Measurements from ENCODE around the gene RANBP17. TPM values are rescaled to one million over a fixed set of nuclear protein-coding genes. Genes with fewer than 3 reads are reported as not detected.

The RANBP17 gene
- total RNA-seq, 4 donors from 2014 or later, result 0.55 to 3.0 (median 1.5) TPM

- DNase-seq (ENCODE audit: low spot score in 2 of 2), result no peak
- Histone ChIP-seq H3K9me3 (peaks cover 6% of the 10 kb centered on the region), H3K27ac (no peak overlapping the region), H3K4me1 (no peaks in the 10 kb centered on the region), H3K27me3 (no peaks in the 10 kb centered on the region), H3K4me3 (no peak overlapping the region), H3K36me3 (no peaks in the 10 kb centered on the region)
- WGBS, result 79% methylated on average over 3 of the region's 3 CpGs
- TF ChIP-seq EP300 (IDR thresholded peaks at IDR 0.05) (no peak), POLR2A (IDR thresholded peaks at IDR 0.05) (no peak), POLR2AphosphoS5 (IDR thresholded peaks at IDR 0.05) (no peak), CTCF (IDR thresholded peaks at IDR 0.05) (no peak)
Observed at GRCh38 chr5:171094356-171094755, 232.5 kb downstream of the RANBP17 start.

GRCh38 chr5:171102877-171103610 is 241.2 kb downstream of the RANBP17 start:
- Histone ChIP-seq H3K27ac (no peak overlapping the region), H3K4me1 (no peaks in the 10 kb centered on the region), H3K4me3 (no peak overlapping the region), H3K36me3 (no peaks in the 10 kb centered on the region), H3K27me3 (no peaks in the 10 kb centered on the region), H3K9me3 (no peaks in the 10 kb centered on the region)
- no peak for TF ChIP-seq POLR2A (IDR thresholded peaks at IDR 0.05)
- no peak for TF ChIP-seq EP300 (IDR thresholded peaks at IDR 0.05)
- TF ChIP-seq POLR2AphosphoS5 (IDR thresholded peaks at IDR 0.05), result no peak
- no peak for TF ChIP-seq CTCF (IDR thresholded peaks at IDR 0.05)
- 80% methylated on average over 11 of the region's 11 CpGs for WGBS
- no peak for DNase-seq (ENCODE audit: low spot score in 2 of 2)

GRCh38 chr5:171107669-171108068 is 245.9 kb downstream of the RANBP17 start:
- H3K27me3 ChIP-seq, result no peaks in the 10 kb centered on the region
- H3K27ac ChIP-seq, result no peak overlapping the region
- H3K36me3 ChIP-seq, result no peaks in the 10 kb centered on the region
- no peak for DNase-seq (ENCODE audit: low spot score in 2 of 2)
- WGBS, result 91% methylated on average over 4 of the region's 4 CpGs
- H3K4me3 ChIP-seq, result no peak overlapping the region
- no peaks in the 10 kb centered on the region for H3K4me1 ChIP-seq
- no peak for TF ChIP-seq EP300 (IDR thresholded peaks at IDR 0.05)
- TF ChIP-seq POLR2A (IDR thresholded peaks at IDR 0.05), result no peak
- no peak for TF ChIP-seq POLR2AphosphoS5 (IDR thresholded peaks at IDR 0.05)
- no peaks in the 10 kb centered on the region for H3K9me3 ChIP-seq

GRCh38 chr5:171115519-171115918 is 253.7 kb downstream of the RANBP17 start:
- Histone ChIP-seq H3K27me3 (no peaks in the 10 kb centered on the region), H3K27ac (no peak overlapping the region), H3K36me3 (no peaks in the 10 kb centered on the region), H3K4me3 (no peak overlapping the region), H3K4me1 (no peaks in the 10 kb centered on the region), H3K9me3 (no peaks in the 10 kb centered on the region)
- DNase-seq (ENCODE audit: low spot score in 2 of 2), result no peak
- WGBS, result 88% methylated on average over 5 of the region's 5 CpGs
- no peak for TF ChIP-seq CTCF (IDR thresholded peaks at IDR 0.05)

GRCh38 chr5:171116719-171117118 is 254.9 kb downstream of the RANBP17 start:
- Histone ChIP-seq H3K36me3 (no peaks in the 10 kb centered on the region), H3K27me3 (no peaks in the 10 kb centered on the region), H3K4me3 (no peak overlapping the region), H3K4me1 (no peaks in the 10 kb centered on the region), H3K27ac (no peak overlapping the region), H3K9me3 (no peaks in the 10 kb centered on the region)
- no peak for TF ChIP-seq CTCF (IDR thresholded peaks at IDR 0.05)
- no peak for DNase-seq (ENCODE audit: low spot score in 2 of 2)
- WGBS, result 90% methylated on average over 2 of the region's 2 CpGs
